HEK293 (cell line): Measurements from ENCODE around the gene HSPB2.
A peak's percentile ranks its signal among the peaks of the same experiment; 100 is the strongest.

Experiments
- AEBP2 ChIP-seq: fragments of 450-650 bp; formaldehyde crosslinking; IDR thresholded peaks from 2 replicates; pipeline ENCODE4 v1.5.1; 2016; ENCODE audit warnings: missing biosample characterization, missing genetic modification characterization, borderline replicate concordance
- KLF1 ChIP-seq: fragments of 450-650 bp; formaldehyde crosslinking; IDR thresholded peaks from 2 replicates; pipeline ENCODE4 v1.5.1; 2016; ENCODE audit warnings: missing biosample characterization, missing genetic modification characterization
- KLF7 ChIP-seq: fragments of 450-650 bp; formaldehyde crosslinking; IDR thresholded peaks from 2 replicates; pipeline ENCODE4 v1.5.1; 2016; ENCODE audit warnings: missing biosample characterization, missing genetic modification characterization, borderline replicate concordance
- PATZ1 ChIP-seq: fragments of 450-650 bp; formaldehyde crosslinking; IDR thresholded peaks from 2 replicates; pipeline ENCODE4 v1.5.1; 2016; ENCODE audit warnings: missing biosample characterization, missing genetic modification characterization
- PRDM2 ChIP-seq: fragments of 450-650 bp; formaldehyde crosslinking; IDR thresholded peaks from 2 replicates; pipeline ENCODE4 v1.5.1; 2016; ENCODE audit warnings: missing biosample characterization, missing genetic modification characterization, borderline replicate concordance
- PRDM6 ChIP-seq: fragments of 450-650 bp; formaldehyde crosslinking; IDR thresholded peaks from 2 replicates; pipeline ENCODE4 v1.5.1; 2017; ENCODE audit warnings: missing biosample characterization, missing genetic modification characterization
- REST ChIP-seq: fragments of 450-650 bp; formaldehyde crosslinking; IDR thresholded peaks from 2 replicates; pipeline ENCODE4 v1.5.1; 2016; ENCODE audit warnings: missing biosample characterization, missing genetic modification characterization
- SP3 ChIP-seq: fragments of 450-650 bp; formaldehyde crosslinking; IDR thresholded peaks from 2 replicates; pipeline ENCODE4 v1.5.1; 2016; ENCODE audit warnings: missing biosample characterization, missing genetic modification characterization
- SP7 ChIP-seq: fragments of 450-650 bp; formaldehyde crosslinking; IDR thresholded peaks from 2 replicates; pipeline ENCODE4 v1.5.1; 2016; ENCODE audit warnings: missing biosample characterization, missing genetic modification characterization
- ZBTB20 ChIP-seq: fragments of 450-650 bp; formaldehyde crosslinking; IDR thresholded peaks from 2 replicates; pipeline ENCODE4 v1.5.1; 2016; ENCODE audit warnings: missing biosample characterization, missing genetic modification characterization
- ZBTB21 ChIP-seq: fragments of 450-650 bp; formaldehyde crosslinking; IDR thresholded peaks from 2 replicates; pipeline ENCODE4 v1.5.1; 2017; ENCODE audit warnings: missing biosample characterization, missing genetic modification characterization
- ZBTB48 ChIP-seq: fragments of 450-650 bp; formaldehyde crosslinking; IDR thresholded peaks from 2 replicates; pipeline ENCODE4 v1.5.1; 2016; ENCODE audit warnings: missing biosample characterization, missing genetic modification characterization
- ZFP37 ChIP-seq: fragments of 450-650 bp; formaldehyde crosslinking; IDR thresholded peaks from 2 replicates; pipeline ENCODE4 v1.5.1; 2016; ENCODE audit warnings: missing biosample characterization, missing genetic modification characterization
- ZNF175 ChIP-seq: fragments of 450-650 bp; formaldehyde crosslinking; IDR thresholded peaks from 2 replicates; pipeline ENCODE4 v1.5.1; 2016; ENCODE audit warnings: missing biosample characterization, missing genetic modification characterization
- ZNF266 ChIP-seq: fragments of 450-650 bp; formaldehyde crosslinking; IDR thresholded peaks from 2 replicates; pipeline ENCODE4 v1.5.1; 2016; ENCODE audit warnings: missing biosample characterization, missing genetic modification characterization, low read depth
- ZNF311 ChIP-seq: fragments of 450-650 bp; formaldehyde crosslinking; IDR thresholded peaks from 2 replicates; pipeline ENCODE4 v1.5.1; 2017; ENCODE audit warnings: missing biosample characterization, missing genetic modification characterization, borderline replicate concordance
- ZNF394 ChIP-seq: fragments of 450-650 bp; formaldehyde crosslinking; IDR thresholded peaks from 2 replicates; pipeline ENCODE4 v1.5.1; 2016; ENCODE audit warnings: missing biosample characterization, missing genetic modification characterization, mild to moderate bottlenecking, moderate library complexity, borderline replicate concordance
- ZNF513 ChIP-seq: fragments of 450-650 bp; IDR thresholded peaks from 2 replicates; pipeline ENCODE4 v1.5.1; 2018; ENCODE audit warnings: missing biosample characterization, missing genetic modification characterization
- ZNF837 ChIP-seq: fragments of 450-650 bp; formaldehyde crosslinking; IDR thresholded peaks from 2 replicates; pipeline ENCODE4 v1.5.1; 2016; ENCODE audit warnings: missing biosample characterization, missing genetic modification characterization
- ZSCAN30 ChIP-seq: fragments of 450-650 bp; IDR thresholded peaks from 2 replicates; pipeline ENCODE4 v1.5.1; 2018; ENCODE audit warnings: missing biosample characterization, mild to moderate bottlenecking, missing genetic modification characterization, moderate library complexity
- ZSCAN4 ChIP-seq: fragments of 450-650 bp; formaldehyde crosslinking; IDR thresholded peaks from 2 replicates; pipeline ENCODE4 v1.5.1; 2017; ENCODE audit warnings: missing biosample characterization, missing genetic modification characterization

HSPB2 gene

GRCh38 chr11:111939836-111940604 is 27.5 kb downstream of the HSPB2 start (continued):
- no peak for TF ChIP-seq REST
- peak; percentile 89 for TF ChIP-seq SP7 (tag by site-specific recombination)
- TF ChIP-seq ZNF394, result 0 out of 2 replicates have a peak, but pooled peaks have one; percentile 10
- no peak for TF ChIP-seq ZSCAN30 (tag by site-specific recombination)
- TF ChIP-seq ZBTB21, result 0 out of 2 replicates have a peak, but pooled peaks have one; percentile 19
- TF ChIP-seq SP3 (tag by site-specific recombination), result no peak
- TF ChIP-seq PATZ1, result no peak
- no peak for TF ChIP-seq ZFP37
- TF ChIP-seq ZBTB20, result peak; percentile 95
- TF ChIP-seq ZBTB48 (tag by site-specific recombination), result no peak
- peak; percentile 76 for TF ChIP-seq PRDM6 (tag by site-specific recombination)
- no peak for TF ChIP-seq KLF7 (tag by site-specific recombination)
- TF ChIP-seq PRDM2 (tag by site-specific recombination), result no peak
- TF ChIP-seq ZNF837 (tag by site-specific recombination), result no peak
- TF ChIP-seq ZNF513, result peak; percentile 43; the same call in 1 of the 2 replicates
- no peak for TF ChIP-seq AEBP2 (tag by site-specific recombination)
- no peak for TF ChIP-seq KLF1 (tag by site-specific recombination)
- no peak for TF ChIP-seq ZNF311 (tag by site-specific recombination)
- TF ChIP-seq ZNF175, result no peak
- no peak for TF ChIP-seq ZSCAN4
- TF ChIP-seq ZNF266, result no peak
